WTC11 (cell line): ENCODE data around the gene CTCF. TPM values are rescaled to one million over a fixed set of nuclear protein-coding genes. Genes with fewer than 3 reads are reported as not detected.

ENCODE experiments used
- ATAC-seq: fragments of 200-7000 bp; cut with Tn5 transposase; 2 replicates; pipeline ENCODE4 v1.10.0; 2021; ENCODE audit warnings: mild to moderate bottlenecking, moderate library complexity
- CTCF ChIA-PET: fragments of 300-600 bp; sonication (Branson Sonifier 250); formaldehyde crosslinking; loops from one replicate; lab custom pipeline; 2021; ENCODE audit warnings: antibody characterized with exemption; lab: Charles Lee
- POLR2A ChIA-PET: fragments of 350-600 bp; sonication (Branson Sonifier 250); formaldehyde crosslinking; loops from one replicate; lab custom pipeline; 2021; ENCODE audit warnings: antibody characterized with exemption; lab: Charles Lee
- DNase-seq: peaks from one replicate; pipeline ENCODE4 v3.0.0; 2021; ENCODE audit warnings: low spot score
- H3K27ac Mint-ChIP-seq: 2 replicates; pipeline ENCODE4 v1.8.0; 2021; ENCODE audit warnings: mixed read lengths
- H3K27me3 Mint-ChIP-seq: 2 replicates; pipeline ENCODE4 v1.8.0; 2021; ENCODE audit warnings: low read depth, mild to moderate bottlenecking, moderate library complexity, mixed read lengths
- H3K36me3 Mint-ChIP-seq: 2 replicates; pipeline ENCODE4 v1.8.0; 2021; ENCODE audit warnings: mixed read lengths
- H3K4me1 Mint-ChIP-seq: 2 replicates; pipeline ENCODE4 v1.8.0; 2022; ENCODE audit warnings: mixed read lengths
- H3K4me3 Mint-ChIP-seq: 2 replicates; pipeline ENCODE4 v1.8.0; 2021; ENCODE audit warnings: mild to moderate bottlenecking, moderate library complexity, mixed read lengths
- H3K9me3 Mint-ChIP-seq: 2 replicates; pipeline ENCODE4 v1.8.0; 2021; ENCODE audit warnings: mixed read lengths
- ATF1 ChIP-seq: sonication (generic); formaldehyde crosslinking; IDR thresholded peaks from 2 replicates; pipeline ENCODE4 v1.8.1; 2023; ENCODE audit warnings: mild to moderate bottlenecking, moderate library complexity, missing genetic modification reagents
- CREB1 ChIP-seq: sonication (generic); formaldehyde crosslinking; IDR thresholded peaks from 2 replicates; pipeline ENCODE4 v1.8.0; 2023; ENCODE audit warnings: mild to moderate bottlenecking, missing genetic modification reagents
- CREM ChIP-seq: sonication (generic); formaldehyde crosslinking; IDR thresholded peaks from 2 replicates; pipeline ENCODE4 v1.8.1; 2022; ENCODE audit warnings: mild to moderate bottlenecking, missing genetic modification reagents, moderate library complexity
- EMX1 ChIP-seq: fragments of 250-450 bp; sonication (Bioruptor Pico); IDR thresholded peaks from 2 replicates; pipeline ENCODE4 v1.8.0; 2021; ENCODE audit warnings: mild to moderate bottlenecking
- FOXK1 ChIP-seq: sonication (generic); formaldehyde crosslinking; IDR thresholded peaks from 2 replicates; pipeline ENCODE4 v1.8.0; 2022; ENCODE audit warnings: mild to moderate bottlenecking, moderate library complexity, missing genetic modification reagents
- FOXP1 ChIP-seq: sonication (generic); formaldehyde crosslinking; IDR thresholded peaks from 2 replicates; pipeline ENCODE4 v1.8.0; 2022; ENCODE audit warnings: missing genetic modification reagents, mild to moderate bottlenecking, moderate library complexity, borderline replicate concordance
- FOXP4 ChIP-seq: sonication (generic); formaldehyde crosslinking; IDR thresholded peaks from 2 replicates; pipeline ENCODE4 v1.8.0; 2022; ENCODE audit warnings: mild to moderate bottlenecking, missing genetic modification reagents
- GRHL2 ChIP-seq: fragments of 250-450 bp; sonication (Bioruptor Pico); IDR thresholded peaks from 2 replicates; pipeline ENCODE4 v1.8.0; 2022; ENCODE audit warnings: mild to moderate bottlenecking, moderate library complexity; ENCODE audit not compliant: insufficient replicate concordance, severe bottlenecking
- GTF2I ChIP-seq: fragments of 250-450 bp; sonication (Bioruptor Pico); conservative IDR thresholded peaks from 2 replicates; pipeline ENCODE4 v1.4.0; 2021; ENCODE audit warnings: mild to moderate bottlenecking
- NR3C1 ChIP-seq: sonication (generic); formaldehyde crosslinking; conservative IDR thresholded peaks from 2 replicates; pipeline ENCODE4 v1.8.1; 2023; ENCODE audit warnings: low read depth, mild to moderate bottlenecking, missing genetic modification reagents
- PRDM15 ChIP-seq: sonication (generic); formaldehyde crosslinking; IDR thresholded peaks from 2 replicates; pipeline ENCODE4 v1.8.0; 2022; ENCODE audit warnings: missing genetic modification reagents
- SMAD3 ChIP-seq: sonication (generic); formaldehyde crosslinking; IDR thresholded peaks from 2 replicates; pipeline ENCODE4 v1.8.0; 2022; ENCODE audit warnings: missing genetic modification reagents, mild to moderate bottlenecking, borderline replicate concordance
- TEAD1 ChIP-seq: sonication (generic); formaldehyde crosslinking; IDR thresholded peaks from 2 replicates; pipeline ENCODE4 v1.8.0; 2022; ENCODE audit warnings: mild to moderate bottlenecking, missing genetic modification reagents
- USF1 ChIP-seq: sonication (generic); formaldehyde crosslinking; IDR thresholded peaks from 2 replicates; pipeline ENCODE4 v1.8.0; 2022; ENCODE audit warnings: mild to moderate bottlenecking, missing genetic modification reagents
- ZMAT4 ChIP-seq: fragments of 250-450 bp; sonication (Bioruptor Pico); IDR thresholded peaks from 2 replicates; pipeline ENCODE4 v1.9.0; 2021; ENCODE audit warnings: mild to moderate bottlenecking
- ZNF263 ChIP-seq: sonication (generic); formaldehyde crosslinking; IDR thresholded peaks from 2 replicates; pipeline ENCODE4 v1.8.1; 2022; ENCODE audit warnings: low read depth, mild to moderate bottlenecking, moderate library complexity, missing genetic modification reagents
- total RNA-seq: library from RNA; stranded (reverse); gene quantifications from 3 replicates; pipeline ENCODE4 v1.2.3, GENCODE V29; 2021

CTCF gene
- total RNA-seq, 1 experiment from 2014 or later, result 55.4 TPM

- DNase-seq (no peak), ATAC-seq (no peak)
- Mint-ChIP-seq H3K27me3 (peaks cover 84% of the 10 kb centered on the region), H3K36me3 (no peaks in the 10 kb centered on the region; the same call in 1 of the 2 replicates), H3K4me3 (peak overlapping the region; percentile 52), H3K27ac (no peak overlapping the region), H3K4me1 (peaks cover 12% of the 10 kb centered on the region)
- ChIA-PET POLR2A (interaction anchor here (1.4 to 1.6 kb wide), 2 partner anchors 12 to 105 kb away, joined by 3 to 9 read pairs; partner anchors contain the start of genes ACD and PARD6A), CTCF (interaction anchor here (0.9 to 9.6 kb wide), 12 partner anchors 11 to 128 kb away, joined by 3 to 197 read pairs (median 10); partner anchors contain the start of genes ACD, C16orf86, CTCF and ENKD1)
- TF ChIP-seq PRDM15 (CRISPR knock-in tag), result no peak
- TF ChIP-seq, all 79 proteins: peak for 0
- H3K9me3 Mint-ChIP-seq, result no peaks in the 10 kb centered on the region
Observed at GRCh38 chr16:67648764-67649407, 86.6 kb downstream of the CTCF start.

- peak; percentile 77 for ATAC-seq
- H3K4me1 Mint-ChIP-seq, result peaks cover 12% of the 10 kb centered on the region
- peak overlapping the region; percentile 52 for H3K4me3 Mint-ChIP-seq
- ChIA-PET CTCF (interaction anchor here (0.6 to 9.6 kb wide), 9 partner anchors 11 to 169 kb away, joined by 3 to 197 read pairs (median 13); partner anchors contain the start of genes ACD, ATP6V0D1, CTCF and PARD6A), POLR2A (interaction anchor here (0.7 kb wide), 1 partner anchor 17 kb away, joined by 3 read pairs; the partner anchor contains the start of genes C16orf86 and ENKD1)
- peaks cover 87% of the 10 kb centered on the region for H3K27me3 Mint-ChIP-seq
- no peaks in the 10 kb centered on the region; the same call in 1 of the 2 replicates for H3K36me3 Mint-ChIP-seq
- peak; percentile 93 for DNase-seq
- TF ChIP-seq TEAD1, result no peak
- TF ChIP-seq CREB1 (CRISPR knock-in tag), result no peak
- no peak for TF ChIP-seq ATF1
- no peak for TF ChIP-seq FOXP1 (CRISPR knock-in tag)
- no peak for TF ChIP-seq FOXK1 (CRISPR knock-in tag)
- TF ChIP-seq GRHL2 (CRISPR knock-in tag), result no peak
- no peak for TF ChIP-seq EMX1 (CRISPR knock-in tag)
- TF ChIP-seq ZMAT4 (CRISPR knock-in tag), result no peak
- TF ChIP-seq USF1 (CRISPR knock-in tag), result no peak
- no peak overlapping the region for H3K27ac Mint-ChIP-seq
- H3K9me3 Mint-ChIP-seq, result no peaks in the 10 kb centered on the region
Observed at GRCh38 chr16:67649494-67649931, 87.2 kb downstream of the CTCF start.

GRCh38 chr16:67650023-67650422 is 87.7 kb downstream of the CTCF start:
- peak overlapping the region; percentile 52 for H3K4me3 Mint-ChIP-seq
- CTCF ChIA-PET, result interaction anchor here (0.6 to 9.6 kb wide), 5 partner anchors 10 to 169 kb away, joined by 3 to 197 read pairs (median 38); partner anchors contain the start of genes ACD, ATP6V0D1 and PARD6A
- TF ChIP-seq GTF2I (CRISPR knock-in tag), result no peak
- TF ChIP-seq NR3C1 (CRISPR knock-in tag), result no peak
- TF ChIP-seq CREM (CRISPR knock-in tag), result no peak
- no peak for TF ChIP-seq ZNF263 (CRISPR knock-in tag)
- TF ChIP-seq SMAD3 (CRISPR knock-in tag), result no peak
- TF ChIP-seq FOXP4 (CRISPR knock-in tag), result no peak
- TF ChIP-seq, all 79 proteins: peak for 0
- Mint-ChIP-seq H3K4me1 (peaks cover 12% of the 10 kb centered on the region), H3K27me3 (peaks cover 91% of the 10 kb centered on the region), H3K9me3 (no peaks in the 10 kb centered on the region), H3K36me3 (no peaks in the 10 kb centered on the region; the same call in 1 of the 2 replicates), H3K27ac (no peak overlapping the region)
- DNase-seq (no peak), ATAC-seq (no peak)
- POLR2A ChIA-PET, result interaction anchor here (0.7 kb wide), 1 partner anchor 16 kb away, joined by 3 read pairs; the partner anchor contains the start of genes C16orf86 and ENKD1
